MM.1S (cell line): ENCODE data around the gene KCNMA1.

Experiments used
- DNase-seq: peaks from one replicate; pipeline ENCODE4 v3.0.0-alpha.2; 2015
- H2AFZ ChIP-seq: fragments of 300-600 bp; sonication (generic); 2 replicates; pipeline ENCODE4 v1.6.0; 2016; ENCODE audit warnings: antibody characterized with exemption, low read length
- H3F3A ChIP-seq: fragments of 300-600 bp; sonication (generic); 2 replicates; pipeline ENCODE4 v1.6.1; 2016; ENCODE audit warnings: mild to moderate bottlenecking, antibody characterized with exemption, low read length, moderate library complexity, mixed read lengths; ENCODE audit not compliant: insufficient read depth
- H3K27ac ChIP-seq: fragments of 300-600 bp; sonication (generic); 2 replicates; pipeline ENCODE4 v1.5.1; 2016; ENCODE audit warnings: mild to moderate bottlenecking, low read length
- H3K27me3 ChIP-seq: fragments of 300-600 bp; sonication (generic); replicated peaks from 2 replicates; pipeline ENCODE4 v1.6.0; 2016; ENCODE audit warnings: low read length; ENCODE audit not compliant: insufficient read depth
- H3K36me3 ChIP-seq: fragments of 300-600 bp; sonication (generic); replicated peaks from 2 replicates; pipeline ENCODE4 v1.6.1; 2016; ENCODE audit warnings: mild to moderate bottlenecking, low read length, mixed read lengths; ENCODE audit not compliant: insufficient read depth
- H3K4me1 ChIP-seq: fragments of 300-600 bp; sonication (generic); 2 replicates; pipeline ENCODE4 v1.6.1; 2016; ENCODE audit warnings: low read length, mixed read lengths
- H3K4me2 ChIP-seq: fragments of 300-600 bp; sonication (generic); 2 replicates; pipeline ENCODE4 v1.6.0; 2016; ENCODE audit warnings: low read depth, low read length
- H3K4me3 ChIP-seq: fragments of 300-600 bp; sonication (generic); 2 replicates; pipeline ENCODE4 v1.5.1; 2016; ENCODE audit warnings: low read length, mixed read lengths
- H3K79me2 ChIP-seq: fragments of 300-600 bp; sonication (generic); 2 replicates; pipeline ENCODE4 v1.6.1; 2016; ENCODE audit warnings: mixed run types, low read length, mixed read lengths
- H3K9ac ChIP-seq: fragments of 300-600 bp; sonication (generic); 2 replicates; pipeline ENCODE4 v1.6.1; 2016; ENCODE audit warnings: low read length, mixed read lengths
- H3K9me2 ChIP-seq: fragments of 300-600 bp; sonication (generic); replicated peaks from 2 replicates; pipeline ENCODE4 v1.6.1; 2016; ENCODE audit warnings: mild to moderate bottlenecking, low read length, mixed read lengths; ENCODE audit not compliant: insufficient read depth
- H3K9me3 ChIP-seq: fragments of 300-600 bp; sonication (generic); replicated peaks from 2 replicates; pipeline ENCODE4 v1.6.1; 2016; ENCODE audit warnings: mild to moderate bottlenecking, low read length, mixed read lengths; ENCODE audit not compliant: insufficient read depth
- H4K20me1 ChIP-seq: fragments of 300-600 bp; sonication (generic); 2 replicates; pipeline ENCODE4 v1.6.1; 2016; ENCODE audit warnings: mild to moderate bottlenecking, low read length, moderate library complexity, mixed read lengths; ENCODE audit not compliant: insufficient read depth
- EZH2 ChIP-seq: fragments of 300-600 bp; sonication (generic); optimal IDR thresholded peaks from 2 replicates; pipeline ENCODE3; 2017; ENCODE audit warnings: low read depth, mild to moderate bottlenecking, antibody characterized with exemption, low read length, mixed read lengths
- EZH2phosphoT487 ChIP-seq: fragments of 300-600 bp; sonication (generic); IDR thresholded peaks from 2 replicates; pipeline ENCODE4 v1.6.1; 2018; ENCODE audit warnings: antibody characterized with exemption, low read length
- TF ChIP-seq, protein P1 (sequence below): fragments of 300-600 bp; sonication (generic); IDR thresholded peaks from 2 replicates; pipeline ENCODE4 v1.5.1; 2016; ENCODE audit warnings: antibody characterized with exemption, low read length, mixed read lengths

The KCNMA1 gene

DNA sequence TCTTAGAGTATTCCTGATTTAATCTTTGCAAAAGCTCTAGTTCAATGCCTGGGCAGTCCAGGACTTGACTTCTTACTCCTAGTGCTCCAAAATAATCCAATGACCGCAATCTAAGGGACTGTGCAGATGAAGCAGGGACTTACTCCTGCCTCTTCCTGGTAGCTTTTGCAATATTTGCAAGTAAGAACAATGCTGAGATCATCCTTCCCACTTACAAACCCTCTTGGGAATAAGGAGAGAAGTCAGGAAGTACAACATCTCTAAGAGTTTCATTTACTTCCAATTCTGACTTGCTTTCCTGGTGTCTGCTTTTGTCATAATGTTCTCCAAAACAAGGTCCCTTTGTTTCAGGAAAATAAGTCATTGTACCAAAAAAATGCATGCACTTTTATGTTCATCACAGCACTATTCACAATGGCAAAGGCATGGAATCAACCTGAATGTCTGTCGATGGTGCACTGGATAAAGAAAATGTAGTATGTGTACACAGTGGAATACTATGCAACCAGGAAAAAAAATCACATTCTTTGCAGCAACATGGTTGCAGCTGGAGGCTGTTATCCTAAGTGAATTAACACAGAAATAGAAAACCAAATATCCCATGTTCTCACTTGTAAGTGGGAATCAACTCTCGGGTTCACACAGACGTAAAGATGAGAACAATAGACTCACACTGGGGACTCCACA lies 7.1 kb upstream of the KCNMA1 start:
- H3K4me2 ChIP-seq, result no peak overlapping the region

DNA sequence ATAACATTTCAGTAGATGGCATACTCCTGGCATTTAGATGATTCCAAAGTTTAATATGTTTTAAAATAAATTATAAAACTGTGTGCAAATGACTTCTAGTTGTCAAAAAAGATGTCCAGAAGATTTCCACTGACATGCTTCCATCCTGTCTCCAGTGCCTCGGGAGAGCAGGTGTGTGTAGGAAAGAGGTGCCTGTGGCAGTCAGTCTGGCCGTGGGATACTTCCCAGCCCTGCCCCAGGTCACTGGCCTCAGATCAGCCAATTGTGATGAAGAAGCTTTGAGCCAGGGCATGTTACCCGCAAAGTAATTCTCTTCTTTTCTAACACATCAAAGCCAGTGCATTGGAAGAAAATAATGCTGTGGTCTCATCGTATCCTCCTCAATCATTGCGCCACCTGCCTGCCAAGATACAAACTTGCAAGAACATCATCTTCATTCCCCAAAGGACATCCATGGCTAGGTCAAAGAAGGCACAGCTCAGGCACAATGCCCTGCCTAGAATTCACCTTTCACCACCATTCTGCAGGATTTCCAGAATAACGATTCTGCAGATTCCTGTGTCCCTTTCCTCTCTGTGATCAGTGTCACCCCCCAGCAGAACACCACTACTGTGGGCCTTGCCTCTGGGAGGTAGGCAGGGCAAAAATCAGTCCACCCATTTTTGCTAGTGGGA lies 6.3 kb upstream of the KCNMA1 start:
- H3K27me3 ChIP-seq, result peaks cover 10% of the 10 kb centered on the region
- no peaks in the 10 kb centered on the region for H3K79me2 ChIP-seq
- no peak overlapping the region for H3K27ac ChIP-seq
- H3K4me2 ChIP-seq, result no peak overlapping the region
- H3K4me1 ChIP-seq, result peaks cover 15% of the 10 kb centered on the region
- H4K20me1 ChIP-seq, result no peaks in the 10 kb centered on the region
- no peaks in the 10 kb centered on the region for H3K9me3 ChIP-seq
- H3K9ac ChIP-seq, result no peak overlapping the region
- H2AFZ ChIP-seq, result no peak overlapping the region
- TF ChIP-seq, protein P1, sequence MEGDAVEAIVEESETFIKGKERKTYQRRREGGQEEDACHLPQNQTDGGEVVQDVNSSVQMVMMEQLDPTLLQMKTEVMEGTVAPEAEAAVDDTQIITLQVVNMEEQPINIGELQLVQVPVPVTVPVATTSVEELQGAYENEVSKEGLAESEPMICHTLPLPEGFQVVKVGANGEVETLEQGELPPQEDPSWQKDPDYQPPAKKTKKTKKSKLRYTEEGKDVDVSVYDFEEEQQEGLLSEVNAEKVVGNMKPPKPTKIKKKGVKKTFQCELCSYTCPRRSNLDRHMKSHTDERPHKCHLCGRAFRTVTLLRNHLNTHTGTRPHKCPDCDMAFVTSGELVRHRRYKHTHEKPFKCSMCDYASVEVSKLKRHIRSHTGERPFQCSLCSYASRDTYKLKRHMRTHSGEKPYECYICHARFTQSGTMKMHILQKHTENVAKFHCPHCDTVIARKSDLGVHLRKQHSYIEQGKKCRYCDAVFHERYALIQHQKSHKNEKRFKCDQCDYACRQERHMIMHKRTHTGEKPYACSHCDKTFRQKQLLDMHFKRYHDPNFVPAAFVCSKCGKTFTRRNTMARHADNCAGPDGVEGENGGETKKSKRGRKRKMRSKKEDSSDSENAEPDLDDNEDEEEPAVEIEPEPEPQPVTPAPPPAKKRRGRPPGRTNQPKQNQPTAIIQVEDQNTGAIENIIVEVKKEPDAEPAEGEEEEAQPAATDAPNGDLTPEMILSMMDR, result peak; percentile 68
- TF ChIP-seq EZH2phosphoT487, result no peak
- H3K4me3 ChIP-seq, result no peak overlapping the region
- peak; percentile 72 for DNase-seq
- no peaks in the 10 kb centered on the region for H3K36me3 ChIP-seq
- no peaks in the 10 kb centered on the region for H3K9me2 ChIP-seq
- H3F3A ChIP-seq, result no peaks in the 10 kb centered on the region

More for the DNA sequence above, 7.1 kb upstream of the KCNMA1 start:
- no peaks in the 10 kb centered on the region for H3K9me2 ChIP-seq
- TF ChIP-seq EZH2, result no peak
- TF ChIP-seq EZH2phosphoT487, result no peak
- TF ChIP-seq, protein P1, result no peak
- H4K20me1 ChIP-seq, result no peaks in the 10 kb centered on the region
- no peak overlapping the region for H3K4me3 ChIP-seq
- H3K4me1 ChIP-seq, result peaks cover 20% of the 10 kb centered on the region
- H3K79me2 ChIP-seq, result no peaks in the 10 kb centered on the region
- no peak for DNase-seq
- H3F3A ChIP-seq, result no peaks in the 10 kb centered on the region
- no peak overlapping the region for H3K27ac ChIP-seq
- 0 out of 2 replicates have a peak, but pooled peaks cover 2% of the 10 kb centered on the region for H3K27me3 ChIP-seq
- H3K36me3 ChIP-seq, result no peaks in the 10 kb centered on the region
- H2AFZ ChIP-seq, result no peak overlapping the region
- H3K9ac ChIP-seq, result no peak overlapping the region
- H3K9me3 ChIP-seq, result no peaks in the 10 kb centered on the region

- H3K4me3 ChIP-seq, result peak overlapping the region; percentile 17
- peak; percentile 79 for DNase-seq
- peaks cover 24% of the 10 kb centered on the region for H3K27me3 ChIP-seq
- H4K20me1 ChIP-seq, result no peaks in the 10 kb centered on the region
- no peaks in the 10 kb centered on the region for H3K9me2 ChIP-seq
- H3K4me2 ChIP-seq, result peak overlapping the region; percentile 61; the same call in 1 of the 2 replicates
- H3K9me3 ChIP-seq, result no peaks in the 10 kb centered on the region
- no peak overlapping the region for H3K27ac ChIP-seq
- TF ChIP-seq, protein P1, result peak; percentile 83
- TF ChIP-seq EZH2, result no peak
- TF ChIP-seq EZH2phosphoT487, result no peak
- no peaks in the 10 kb centered on the region for H3K36me3 ChIP-seq
- no peaks in the 10 kb centered on the region for H3K79me2 ChIP-seq
- H3K4me1 ChIP-seq, result peaks cover 12% of the 10 kb centered on the region; the same call in 1 of the 2 replicates
- H2AFZ ChIP-seq, result no peak overlapping the region
- H3F3A ChIP-seq, result no peaks in the 10 kb centered on the region
- H3K9ac ChIP-seq, result no peak overlapping the region
Observed at GRCh38 chr10:77641788-77642397, 4.3 kb upstream of the KCNMA1 start.
